HG03342 (cell line): ENCODE results near the gene PIEZO1.
"Not testable (repeated sequence)": the region's sequence is repeated elsewhere in the genome, so short reads cannot be mapped to it uniquely, and the experiment has no call there.

Source experiments
- ATAC-seq: cut with Tn5 transposase; IDR thresholded peaks from one replicate; pipeline ENCODE4 v1.9.1; 2021; ENCODE audit warnings: mild to moderate bottlenecking, moderate library complexity; ENCODE audit not compliant: unreplicated experiment

PIEZO1 gene

GRCh38 chr16:88784074-88784855 is 755 bp downstream of the PIEZO1 start:
- ATAC-seq: no peak

- ATAC-seq: no peak
These were observed 1.5 kb downstream of the PIEZO1 start for GRCh38 chr16:88783391-88784073.

GRCh38 chr16:88782454-88783390 is 2.3 kb downstream of the PIEZO1 start:
- no peak for ATAC-seq

GRCh38 chr16:88781140-88782077 is 3.6 kb downstream of the PIEZO1 start:
- no peak for ATAC-seq

- ATAC-seq: no peak
These were observed 4.6 kb downstream of the PIEZO1 start for GRCh38 chr16:88780142-88781062.

- no peak for ATAC-seq
These were observed 5.4 kb downstream of the PIEZO1 start for GRCh38 chr16:88779406-88780141.

GRCh38 chr16:88778541-88779065 is 6.4 kb downstream of the PIEZO1 start:
- ATAC-seq: no peak

- ATAC-seq: no peak
These were observed 6.8 kb downstream of the PIEZO1 start for GRCh38 chr16:88778271-88778525.

GRCh38 chr16:88777471-88778270 is 7.3 kb downstream of the PIEZO1 start:
- ATAC-seq: no peak

- ATAC-seq: no peak
These were observed 9.2 kb downstream of the PIEZO1 start for GRCh38 chr16:88775825-88776224.

- ATAC-seq: no peak
These were observed 10.3 kb downstream of the PIEZO1 start for GRCh38 chr16:88774544-88775393.

- ATAC-seq: no peak
These were observed 11.2 kb downstream of the PIEZO1 start for GRCh38 chr16:88773812-88774291.

GRCh38 chr16:88772871-88773811 is 11.9 kb downstream of the PIEZO1 start:
- no peak for ATAC-seq

- not testable (repeated sequence) for ATAC-seq
These were observed 13.2 kb downstream of the PIEZO1 start for GRCh38 chr16:88771781-88772180.

GRCh38 chr16:88771294-88771772 is 13.7 kb downstream of the PIEZO1 start:
- no peak for ATAC-seq
